T-helper 2 cell (primary cell): ENCODE data around the gene DMD.

Experiments used
- DNase-seq, 5 experiments: peaks; one replicate each; pipeline versions ENCODE4 v3.0.0 to v3.0.0-alpha.2; 2012 to 2022

The DMD gene

GRCh38 chrX:31258166-31258565 is 1953.2 kb downstream of the DMD start:
- DNase-seq = no peak

DNA sequence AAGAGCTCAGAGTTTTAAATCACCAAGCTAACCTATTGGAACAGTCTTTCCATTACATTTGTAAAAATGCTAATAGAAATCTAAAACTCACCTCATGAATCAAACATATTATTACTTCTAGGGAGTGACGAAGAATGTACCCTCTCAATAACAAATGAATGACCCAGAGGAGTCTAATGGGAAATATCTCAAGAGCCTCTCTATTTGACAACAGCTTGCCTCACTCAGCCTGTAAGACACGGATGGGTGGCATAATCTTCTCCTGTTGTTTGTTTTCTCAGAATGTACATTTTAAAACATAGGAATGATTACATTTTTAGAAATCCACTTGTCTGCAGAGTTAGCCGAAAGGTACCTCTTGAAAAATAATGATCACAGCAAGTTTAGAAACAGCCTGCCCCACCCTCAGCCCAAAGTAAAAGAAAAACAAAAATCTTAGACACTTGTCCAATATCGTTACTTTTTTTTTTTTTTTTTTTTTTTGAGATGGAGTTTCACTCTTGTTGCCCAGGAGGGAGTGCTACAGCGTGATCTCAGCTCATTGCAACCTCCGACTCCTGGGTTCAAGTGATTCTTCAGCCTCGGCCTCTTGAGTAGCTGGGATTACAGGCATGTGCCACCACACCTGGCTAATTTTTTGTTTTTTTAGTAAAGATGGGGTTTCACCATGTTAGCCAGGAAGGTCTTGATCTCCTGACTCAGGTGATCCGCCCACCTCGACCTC is 1955.9 kb downstream of the DMD start:
- DNase-seq = no peak

- no peak for DNase-seq
Measured at GRCh38 chrX:31252133-31252532, 1959.2 kb downstream of the DMD start.

DNA sequence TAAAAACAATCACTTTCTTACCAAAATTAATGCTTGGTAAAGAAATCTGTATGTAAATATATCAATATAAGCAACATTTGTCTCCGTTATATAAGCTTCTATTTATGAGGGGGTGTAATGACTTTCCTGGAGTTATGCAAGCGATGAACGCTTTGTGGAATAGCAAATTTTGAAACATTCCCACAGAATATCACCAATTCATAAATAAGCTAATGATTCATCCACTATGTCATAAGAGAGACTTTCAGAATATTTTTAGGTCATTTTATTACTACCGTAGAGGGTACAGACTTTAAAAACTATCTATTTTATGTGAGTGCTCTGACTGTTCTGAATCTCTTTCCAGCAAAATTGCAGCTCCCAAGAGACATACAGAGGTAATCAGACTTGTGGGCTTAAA is 1960.0 kb downstream of the DMD start:
- no peak for DNase-seq

GRCh38 chrX:31245714-31246113 is 1965.6 kb downstream of the DMD start:
- no peak for DNase-seq

DNA sequence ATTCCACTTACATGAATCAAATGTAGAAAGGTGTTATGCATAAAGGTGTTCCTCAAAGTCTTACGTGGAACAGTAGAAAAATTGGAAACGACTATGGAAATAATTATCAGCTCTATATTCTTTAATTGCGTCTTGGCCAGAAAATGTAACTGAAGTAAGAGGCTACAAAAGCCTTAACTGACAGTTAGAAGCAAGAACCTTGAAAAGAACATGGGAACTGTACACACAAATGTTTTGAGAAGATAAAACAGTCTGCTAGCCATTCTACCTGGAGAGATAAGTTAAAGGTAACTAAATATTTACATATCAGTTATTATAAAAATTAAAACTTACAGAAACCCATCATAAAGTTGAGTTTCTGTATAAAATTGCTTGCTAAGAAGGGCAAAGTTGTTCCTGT is 1967.5 kb downstream of the DMD start:
- DNase-seq = no peak

GRCh38 chrX:31240982-31241381 is 1970.4 kb downstream of the DMD start:
- no peak for DNase-seq

DNA sequence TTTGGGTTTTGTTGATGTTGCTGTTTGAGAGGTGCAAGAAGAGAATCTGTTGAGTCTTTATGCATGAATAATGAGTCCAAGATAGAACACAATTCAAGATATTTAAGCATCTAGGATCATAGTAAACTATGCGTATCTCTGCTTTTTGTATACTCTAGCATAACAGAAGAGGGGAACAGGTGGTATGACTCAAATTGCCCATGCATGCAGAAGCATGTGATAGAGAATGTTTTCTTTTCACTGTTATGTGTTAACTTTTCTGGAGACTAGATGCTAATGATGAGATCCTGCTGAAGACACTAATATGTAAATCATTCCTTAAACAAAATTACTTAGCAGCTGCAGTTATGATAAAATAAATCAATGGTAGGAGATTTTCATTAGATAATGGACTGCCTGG is 1974.2 kb downstream of the DMD start:
- no peak for DNase-seq

DNA sequence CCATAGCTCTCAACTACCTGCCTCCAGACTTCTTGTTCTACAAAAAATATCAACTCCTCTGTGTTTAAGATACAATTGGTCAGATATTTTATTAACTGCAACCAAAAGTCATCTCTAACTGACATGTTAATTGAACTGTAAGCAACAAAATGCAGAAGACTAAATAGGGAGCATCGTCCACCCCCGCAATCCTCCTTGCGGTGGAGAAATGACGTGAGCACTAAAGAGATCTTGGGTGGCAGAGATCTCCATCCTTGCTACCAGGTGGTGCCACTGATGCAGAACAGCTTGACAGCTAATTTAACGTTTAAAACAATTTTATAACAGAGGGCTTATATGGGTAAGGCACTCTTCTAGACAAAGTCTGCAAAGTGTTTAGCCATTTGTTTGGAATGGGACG is 1975.1 kb downstream of the DMD start:
- DNase-seq = no peak

GRCh38 chrX:31233941-31234496 is 1977.3 kb downstream of the DMD start:
- DNase-seq = no peak

- no peak for DNase-seq
Measured at GRCh38 chrX:31232506-31232905, 1978.8 kb downstream of the DMD start.

GRCh38 chrX:31228909-31229308 is 1982.4 kb downstream of the DMD start:
- peak in 1 of 5 experiments; percentile 7 for DNase-seq

- DNase-seq = no peak
Measured at GRCh38 chrX:31228415-31228832, 1982.9 kb downstream of the DMD start.

DNA sequence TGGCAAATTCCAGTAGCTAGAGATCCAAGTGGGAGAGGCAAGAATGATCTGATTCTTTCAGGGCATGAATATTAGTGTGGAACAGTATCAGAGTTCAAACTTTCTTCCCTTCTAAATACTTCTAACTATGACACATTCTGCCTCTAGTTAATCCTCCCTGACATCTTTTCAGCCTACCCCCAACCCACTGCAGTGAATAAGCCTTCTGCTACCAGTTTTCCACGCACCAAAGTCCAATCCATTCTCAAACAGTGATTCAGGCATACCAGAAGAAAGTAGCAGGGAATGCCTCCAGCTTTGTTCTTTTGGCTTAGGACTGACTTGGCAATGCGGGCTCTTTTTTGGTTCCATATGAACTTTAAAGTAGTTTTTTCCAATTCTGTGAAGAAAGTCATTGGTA is 1984.1 kb downstream of the DMD start:
- DNase-seq = no peak

GRCh38 chrX:31225819-31226218 is 1985.5 kb downstream of the DMD start:
- DNase-seq = no peak

GRCh38 chrX:31224381-31225012 is 1986.9 kb downstream of the DMD start:
- no peak for DNase-seq

- no peak for DNase-seq
Measured at GRCh38 chrX:31223817-31224216, 1987.5 kb downstream of the DMD start.

DNA sequence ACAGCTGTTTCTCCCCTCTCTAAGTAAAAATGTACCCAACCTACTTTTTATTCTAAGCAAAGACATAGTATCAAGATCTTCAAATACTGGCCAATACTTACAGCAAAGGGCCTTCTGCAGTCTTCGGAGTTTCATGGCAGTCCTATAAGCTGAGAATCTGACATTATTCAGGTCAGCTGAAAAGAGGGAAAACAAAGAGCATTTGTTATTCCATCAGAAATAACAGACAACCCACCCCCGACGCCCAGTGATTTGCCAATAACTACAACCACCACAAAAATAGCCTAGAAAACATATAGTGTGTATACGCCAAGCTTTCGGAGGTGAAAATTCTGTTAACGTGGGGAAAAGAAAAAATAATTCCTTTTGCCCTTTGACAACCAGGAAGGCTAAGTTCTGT is 1988.4 kb downstream of the DMD start:
- no peak for DNase-seq

DNA sequence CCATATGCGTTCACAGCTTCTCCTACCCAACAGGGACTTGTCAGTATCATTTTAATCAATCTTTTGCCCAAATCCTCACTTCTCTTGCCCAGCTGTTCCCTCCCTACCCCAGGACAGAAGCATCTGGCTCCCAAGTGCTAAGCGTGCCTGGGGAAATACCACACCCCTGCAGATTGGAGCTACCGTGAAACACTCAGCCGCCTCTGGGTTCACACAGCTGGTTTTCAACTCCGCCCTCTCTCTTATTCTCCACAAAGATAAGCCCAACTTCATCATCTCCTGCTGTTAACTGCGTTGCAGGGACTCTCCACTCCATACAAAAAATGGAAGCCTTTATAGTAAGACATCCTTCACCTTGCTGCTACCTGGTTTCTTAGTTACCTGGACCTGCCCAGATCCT is 1992.2 kb downstream of the DMD start:
- no peak for DNase-seq

DNA sequence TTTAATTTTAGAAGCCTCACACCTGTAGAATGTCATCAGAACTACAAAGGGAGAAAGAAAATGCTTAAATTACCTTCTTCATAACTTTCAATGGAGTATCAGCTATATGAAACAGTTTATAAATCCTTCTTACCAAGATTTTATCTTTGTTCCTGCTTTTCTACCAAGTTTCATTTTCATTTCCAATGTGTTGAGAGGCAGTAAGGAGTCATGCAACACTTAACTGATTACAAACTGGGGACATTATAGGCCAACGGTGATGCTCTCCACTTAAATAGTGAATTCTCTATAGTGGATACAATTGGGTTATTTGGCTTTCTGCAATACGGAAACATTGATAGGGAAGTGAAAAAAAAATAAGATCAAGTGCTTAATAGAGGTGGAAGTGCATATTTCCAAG is 1994.3 kb downstream of the DMD start:
- no peak for DNase-seq

GRCh38 chrX:31215277-31215815 is 1996.0 kb downstream of the DMD start:
- no peak for DNase-seq

GRCh38 chrX:31213941-31214340 is 1997.4 kb downstream of the DMD start:
- peak in 1 of 5 experiments; percentile 16 for DNase-seq

GRCh38 chrX:31212856-31213748 is 1998.2 kb downstream of the DMD start:
- DNase-seq = no peak
